DOHH2 (cell line): Measurements from ENCODE around the gene PDE4D.

Experiments
- EZH2phosphoT487 ChIP-seq: fragments of 200-600 bp; sonication (generic); IDR thresholded peaks from 2 replicates; pipeline ENCODE4 v1.6.1; 2017; ENCODE audit warnings: borderline replicate concordance, mild to moderate bottlenecking, antibody characterized with exemption, low read length, moderate library complexity, mixed read lengths
- TF ChIP-seq, protein P1 (sequence below): fragments of 200-600 bp; sonication (generic); IDR thresholded peaks from one replicate; pipeline ENCODE4 v1.5.1; 2014; ENCODE audit warnings: antibody characterized with exemption, mild to moderate bottlenecking, low read depth, low read length; ENCODE audit not compliant: poor library complexity, severe bottlenecking

DNA sequence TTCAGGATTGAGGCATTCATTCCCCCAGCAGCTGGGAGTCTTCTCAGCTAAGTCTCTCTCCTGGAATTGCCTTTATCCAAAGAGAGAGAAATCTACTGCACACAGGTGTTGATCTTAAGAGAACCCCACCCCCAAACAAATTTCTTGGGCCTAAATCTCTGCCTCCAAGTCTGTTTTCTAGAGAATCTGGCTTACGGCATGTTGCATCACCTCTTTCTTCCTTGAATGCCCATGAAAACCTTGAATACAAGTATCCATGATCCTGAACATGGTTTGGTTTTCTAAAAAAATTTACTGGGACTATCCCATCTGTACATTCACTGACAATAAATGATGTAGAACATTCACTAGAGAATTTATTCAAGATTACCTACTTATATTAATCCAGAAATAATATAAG, 401.6 kb downstream of the PDE4D start:
- TF ChIP-seq, protein P1, sequence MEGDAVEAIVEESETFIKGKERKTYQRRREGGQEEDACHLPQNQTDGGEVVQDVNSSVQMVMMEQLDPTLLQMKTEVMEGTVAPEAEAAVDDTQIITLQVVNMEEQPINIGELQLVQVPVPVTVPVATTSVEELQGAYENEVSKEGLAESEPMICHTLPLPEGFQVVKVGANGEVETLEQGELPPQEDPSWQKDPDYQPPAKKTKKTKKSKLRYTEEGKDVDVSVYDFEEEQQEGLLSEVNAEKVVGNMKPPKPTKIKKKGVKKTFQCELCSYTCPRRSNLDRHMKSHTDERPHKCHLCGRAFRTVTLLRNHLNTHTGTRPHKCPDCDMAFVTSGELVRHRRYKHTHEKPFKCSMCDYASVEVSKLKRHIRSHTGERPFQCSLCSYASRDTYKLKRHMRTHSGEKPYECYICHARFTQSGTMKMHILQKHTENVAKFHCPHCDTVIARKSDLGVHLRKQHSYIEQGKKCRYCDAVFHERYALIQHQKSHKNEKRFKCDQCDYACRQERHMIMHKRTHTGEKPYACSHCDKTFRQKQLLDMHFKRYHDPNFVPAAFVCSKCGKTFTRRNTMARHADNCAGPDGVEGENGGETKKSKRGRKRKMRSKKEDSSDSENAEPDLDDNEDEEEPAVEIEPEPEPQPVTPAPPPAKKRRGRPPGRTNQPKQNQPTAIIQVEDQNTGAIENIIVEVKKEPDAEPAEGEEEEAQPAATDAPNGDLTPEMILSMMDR, result no peak
- no peak for TF ChIP-seq EZH2phosphoT487
